NCI-H82 treated with DMSO at 0.1 percent for 48 hours (cell line): ENCODE results near the gene DHPS.
"Not testable (repeated sequence)": the region's sequence is repeated elsewhere in the genome, so short reads cannot be mapped to it uniquely, and the experiment has no call there.

Source experiments
- DNase-seq: peaks from one replicate; lab custom pipeline; 2025; ENCODE audit not compliant: unreplicated experiment; lab: John Stamatoyannopoulos, UW

The DHPS gene

GRCh38 chr19:12705654-12706331, 24.1 kb upstream of the DHPS start:
- DNase-seq: no peak

GRCh38 chr19:12705169-12705568, 23.5 kb upstream of the DHPS start:
- no peak for DNase-seq

GRCh38 chr19:12703046-12703445, 21.4 kb upstream of the DHPS start:
- DNase-seq: peak; percentile 90

GRCh38 chr19:12701596-12702282, 20.1 kb upstream of the DHPS start:
- DNase-seq: no peak

- no peak for DNase-seq
These were observed 16.5 kb upstream of the DHPS start for GRCh38 chr19:12698138-12698537.

GRCh38 chr19:12697425-12697824, 15.7 kb upstream of the DHPS start:
- not testable (repeated sequence) for DNase-seq

GRCh38 chr19:12696366-12697335, 15.0 kb upstream of the DHPS start, which contains the start of gene FBXW9:
Gene FBXW9 (minus strand): TSS chr19:12696631. CDS start chr19:12696581, 50 bp downstream.
- peak; percentile 85 for DNase-seq

- no peak for DNase-seq
These were observed 14.3 kb upstream of the DHPS start for GRCh38 chr19:12695997-12696365.

GRCh38 chr19:12695514-12695913, 13.8 kb upstream of the DHPS start:
- DNase-seq: no peak

- DNase-seq: no peak
These were observed 13.4 kb upstream of the DHPS start for GRCh38 chr19:12695096-12695495.

GRCh38 chr19:12694641-12695040, 13.0 kb upstream of the DHPS start:
- no peak for DNase-seq

GRCh38 chr19:12692960-12693359, 11.3 kb upstream of the DHPS start:
- no peak for DNase-seq

- DNase-seq: no peak
These were observed 8.0 kb upstream of the DHPS start for GRCh38 chr19:12689581-12690216.

GRCh38 chr19:12689012-12689411, 7.3 kb upstream of the DHPS start:
- no peak for DNase-seq

- DNase-seq: no peak
These were observed 6.0 kb upstream of the DHPS start, which contains the start of gene GNG14 for GRCh38 chr19:12687496-12688196. Gene GNG14 (plus strand): TSS chr19:12687998. CDS start chr19:12688049, 51 bp downstream.

- DNase-seq: no peak
These were observed 4.2 kb upstream of the DHPS start for GRCh38 chr19:12685831-12686230.

GRCh38 chr19:12680034-12680433, 1.6 kb downstream of the DHPS start:
- no peak for DNase-seq

GRCh38 chr19:12678039-12678438, 3.6 kb downstream of the DHPS start:
- DNase-seq: not testable (repeated sequence)

- DNase-seq: no peak
These were observed 4.8 kb downstream of the DHPS start for GRCh38 chr19:12676928-12677327.

GRCh38 chr19:12676384-12676792, 5.3 kb downstream of the DHPS start:
- DNase-seq: peak; percentile 65
